ENCODE results near the gene TBCD.

Gene TBCD

GRCh38 chr17:82870091-82870491 lies 118.2 kb downstream of the TBCD start:
- Histone ChIP-seq H3K27me3 (ENCODE audit: control insufficient read depth, insufficient read depth, low read length, poor library complexity, severe bottlenecking) (no peaks in the 10 kb centered on the region), H3K4me1 (ENCODE audit: control insufficient read depth, insufficient read depth, low read length) (peaks cover 15% of the 10 kb centered on the region), H3K27ac (ENCODE audit: insufficient read depth, low read depth, low read length, poor library complexity, severe bottlenecking) (no peak overlapping the region), H3K9me3 (ENCODE audit: control insufficient read depth, low read length) (no peaks in the 10 kb centered on the region), H3K36me3 (ENCODE audit: control insufficient read depth, insufficient read depth, low read length) (peaks cover 4% of the 10 kb centered on the region), H3K4me3 (ENCODE audit: insufficient read depth, low read depth, low read length) (no peak overlapping the region)
- WGBS, 2 experiments, result 94% methylated on average over 35 of the region's 35 CpGs

GRCh38 chr17:82870541-82870940 lies 118.7 kb downstream of the TBCD start:
- Histone ChIP-seq H3K27ac (ENCODE audit: insufficient read depth, low read depth, low read length, poor library complexity, severe bottlenecking) (no peak overlapping the region), H3K4me3 (ENCODE audit: insufficient read depth, low read depth, low read length) (no peak overlapping the region), H3K9me3 (ENCODE audit: control insufficient read depth, low read length) (no peaks in the 10 kb centered on the region), H3K36me3 (ENCODE audit: control insufficient read depth, insufficient read depth, low read length) (peaks cover 4% of the 10 kb centered on the region), H3K4me1 (ENCODE audit: control insufficient read depth, insufficient read depth, low read length) (peaks cover 20% of the 10 kb centered on the region), H3K27me3 (ENCODE audit: control insufficient read depth, insufficient read depth, low read length, poor library complexity, severe bottlenecking) (no peaks in the 10 kb centered on the region)
- WGBS, 2 experiments, result 95 to 98% methylated on average over 14 of the region's 14 CpGs

GRCh38 chr17:82871056-82871775 lies 119.4 kb downstream of the TBCD start:
- no peak overlapping the region for H3K4me3 ChIP-seq (ENCODE audit: insufficient read depth, low read depth, low read length)
- 95 to 96% methylated on average over 31 of the region's 31 CpGs for WGBS, 2 experiments
- H3K4me1 ChIP-seq (ENCODE audit: control insufficient read depth, insufficient read depth, low read length), result peaks cover 19% of the 10 kb centered on the region
- H3K36me3 ChIP-seq (ENCODE audit: control insufficient read depth, insufficient read depth, low read length), result peaks cover 4% of the 10 kb centered on the region
- no peaks in the 10 kb centered on the region for H3K27me3 ChIP-seq (ENCODE audit: control insufficient read depth, insufficient read depth, low read length, poor library complexity, severe bottlenecking)
- no peak overlapping the region for H3K27ac ChIP-seq (ENCODE audit: insufficient read depth, low read depth, low read length, poor library complexity, severe bottlenecking)
- no peaks in the 10 kb centered on the region for H3K9me3 ChIP-seq (ENCODE audit: control insufficient read depth, low read length)

- Histone ChIP-seq H3K27ac (ENCODE audit: insufficient read depth, low read depth, low read length, poor library complexity, severe bottlenecking) (no peak overlapping the region), H3K36me3 (ENCODE audit: control insufficient read depth, insufficient read depth, low read length) (peaks cover 4% of the 10 kb centered on the region), H3K4me1 (ENCODE audit: control insufficient read depth, insufficient read depth, low read length) (peaks cover 19% of the 10 kb centered on the region), H3K27me3 (ENCODE audit: control insufficient read depth, insufficient read depth, low read length, poor library complexity, severe bottlenecking) (no peaks in the 10 kb centered on the region), H3K4me3 (ENCODE audit: insufficient read depth, low read depth, low read length) (no peak overlapping the region), H3K9me3 (ENCODE audit: control insufficient read depth, low read length) (no peaks in the 10 kb centered on the region)
- 90% methylated on average over 41 of the region's 41 CpGs for WGBS, 2 experiments
These were observed 120.1 kb downstream of the TBCD start for GRCh38 chr17:82871776-82872561.

GRCh38 chr17:82872591-82873520 lies 121.0 kb downstream of the TBCD start:
- H3K36me3 ChIP-seq (ENCODE audit: control insufficient read depth, insufficient read depth, low read length), result peaks cover 4% of the 10 kb centered on the region
- H3K9me3 ChIP-seq (ENCODE audit: control insufficient read depth, low read length), result no peaks in the 10 kb centered on the region
- peaks cover 19% of the 10 kb centered on the region for H3K4me1 ChIP-seq (ENCODE audit: control insufficient read depth, insufficient read depth, low read length)
- H3K4me3 ChIP-seq (ENCODE audit: insufficient read depth, low read depth, low read length), result no peak overlapping the region
- 91% methylated on average over 33 of the region's 33 CpGs for WGBS, 2 experiments
- H3K27me3 ChIP-seq (ENCODE audit: control insufficient read depth, insufficient read depth, low read length, poor library complexity, severe bottlenecking), result no peaks in the 10 kb centered on the region
- no peak overlapping the region for H3K27ac ChIP-seq (ENCODE audit: insufficient read depth, low read depth, low read length, poor library complexity, severe bottlenecking)

- 95% methylated on average over 19 of the region's 19 CpGs for WGBS, 2 experiments
- H3K36me3 ChIP-seq (ENCODE audit: control insufficient read depth, insufficient read depth, low read length), result peaks cover 4% of the 10 kb centered on the region
- no peaks in the 10 kb centered on the region for H3K9me3 ChIP-seq (ENCODE audit: control insufficient read depth, low read length)
- peaks cover 19% of the 10 kb centered on the region for H3K4me1 ChIP-seq (ENCODE audit: control insufficient read depth, insufficient read depth, low read length)
- H3K27me3 ChIP-seq (ENCODE audit: control insufficient read depth, insufficient read depth, low read length, poor library complexity, severe bottlenecking), result no peaks in the 10 kb centered on the region
- H3K27ac ChIP-seq (ENCODE audit: insufficient read depth, low read depth, low read length, poor library complexity, severe bottlenecking), result no peak overlapping the region
- H3K4me3 ChIP-seq (ENCODE audit: insufficient read depth, low read depth, low read length), result no peak overlapping the region
These were observed 121.7 kb downstream of the TBCD start for GRCh38 chr17:82873521-82873920.

GRCh38 chr17:82874011-82874835 lies 122.4 kb downstream of the TBCD start:
- H3K27ac ChIP-seq (ENCODE audit: insufficient read depth, low read depth, low read length, poor library complexity, severe bottlenecking), result no peak overlapping the region
- H3K4me3 ChIP-seq (ENCODE audit: insufficient read depth, low read depth, low read length), result no peak overlapping the region
- no peaks in the 10 kb centered on the region for H3K27me3 ChIP-seq (ENCODE audit: control insufficient read depth, insufficient read depth, low read length, poor library complexity, severe bottlenecking)
- peaks cover 4% of the 10 kb centered on the region for H3K36me3 ChIP-seq (ENCODE audit: control insufficient read depth, insufficient read depth, low read length)
- H3K9me3 ChIP-seq (ENCODE audit: control insufficient read depth, low read length), result no peaks in the 10 kb centered on the region
- peaks cover 19% of the 10 kb centered on the region for H3K4me1 ChIP-seq (ENCODE audit: control insufficient read depth, insufficient read depth, low read length)
- 92 to 93% methylated on average over 34 of the region's 34 CpGs for WGBS, 2 experiments

- no peak overlapping the region for H3K4me3 ChIP-seq (ENCODE audit: insufficient read depth, low read depth, low read length)
- peaks cover 2% of the 10 kb centered on the region for H3K36me3 ChIP-seq (ENCODE audit: control insufficient read depth, insufficient read depth, low read length)
- H3K9me3 ChIP-seq (ENCODE audit: control insufficient read depth, low read length), result no peaks in the 10 kb centered on the region
- WGBS, 2 experiments, result 48% methylated on average over 19 of the region's 19 CpGs
- no peaks in the 10 kb centered on the region for H3K27me3 ChIP-seq (ENCODE audit: control insufficient read depth, insufficient read depth, low read length, poor library complexity, severe bottlenecking)
- H3K27ac ChIP-seq (ENCODE audit: insufficient read depth, low read depth, low read length, poor library complexity, severe bottlenecking), result no peak overlapping the region
- peaks cover 19% of the 10 kb centered on the region for H3K4me1 ChIP-seq (ENCODE audit: control insufficient read depth, insufficient read depth, low read length)
These were observed 123.6 kb downstream of the TBCD start for GRCh38 chr17:82875407-82875856.

GRCh38 chr17:82876149-82876548 lies 124.3 kb downstream of the TBCD start:
- H3K27me3 ChIP-seq (ENCODE audit: control insufficient read depth, insufficient read depth, low read length, poor library complexity, severe bottlenecking), result no peaks in the 10 kb centered on the region
- WGBS, 2 experiments, result 83 to 85% methylated on average over 16 to 18 of the region's 18 CpGs
- H3K9me3 ChIP-seq (ENCODE audit: control insufficient read depth, low read length), result no peaks in the 10 kb centered on the region
- no peak overlapping the region for H3K4me3 ChIP-seq (ENCODE audit: insufficient read depth, low read depth, low read length)
- no peak overlapping the region for H3K27ac ChIP-seq (ENCODE audit: insufficient read depth, low read depth, low read length, poor library complexity, severe bottlenecking)
- peaks cover 23% of the 10 kb centered on the region for H3K4me1 ChIP-seq (ENCODE audit: control insufficient read depth, insufficient read depth, low read length)
- no peaks in the 10 kb centered on the region for H3K36me3 ChIP-seq (ENCODE audit: control insufficient read depth, insufficient read depth, low read length)
